T-helper 22 cell (primary cell): Measurements from ENCODE around the gene CUX1.
"Not testable (repeated sequence)": the region's sequence is repeated elsewhere in the genome, so short reads cannot be mapped to it uniquely, and the experiment has no call there.

Experiments
- DNase-seq: peaks from one replicate; pipeline ENCODE4 v3.0.0-alpha.2; 2020; ENCODE audit warnings: low read depth

CUX1 gene

DNA sequence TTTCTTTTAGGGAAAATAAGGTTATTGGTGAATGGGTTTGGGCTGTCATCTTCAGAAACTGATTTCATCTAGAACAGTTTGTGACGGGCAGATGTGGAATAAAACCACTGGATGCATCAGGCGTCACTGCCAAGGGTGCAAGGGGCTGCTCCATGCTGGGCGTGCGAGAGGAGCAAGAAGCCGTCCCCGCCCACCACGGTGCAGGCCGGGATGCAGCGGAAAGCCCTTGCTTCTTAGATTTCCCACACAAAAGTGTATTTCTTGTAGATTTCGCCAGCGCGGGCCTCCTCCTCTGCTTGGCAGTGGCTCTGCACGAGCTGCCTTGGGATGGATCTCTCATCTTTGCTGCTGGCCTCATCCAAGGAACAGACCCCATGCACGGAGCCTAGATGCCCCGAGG, 189.3 kb downstream of the CUX1 start:
- DNase-seq: no peak

GRCh38 chr7:102008535-102009262, 191.3 kb downstream of the CUX1 start:
- no peak for DNase-seq

DNA sequence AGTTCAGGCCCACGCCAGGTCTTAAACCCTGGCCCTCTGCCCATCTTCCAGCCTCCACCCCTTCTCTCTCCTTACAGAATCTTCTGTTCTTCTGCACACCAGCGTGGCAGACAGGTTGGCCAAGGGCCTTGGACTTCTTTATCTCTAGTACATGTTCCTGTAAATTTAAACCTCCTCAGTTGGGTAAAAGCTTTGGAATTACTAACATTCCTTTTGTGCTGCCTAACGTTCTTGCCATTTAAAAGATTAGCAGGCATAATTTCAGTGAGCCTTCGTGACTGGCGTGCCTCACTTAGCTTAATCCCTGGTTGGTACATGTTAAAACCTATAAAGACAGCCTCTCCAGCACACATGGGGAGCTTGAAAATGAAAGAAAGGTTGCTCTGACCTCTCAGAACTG, 192.2 kb downstream of the CUX1 start:
- no peak for DNase-seq

DNA sequence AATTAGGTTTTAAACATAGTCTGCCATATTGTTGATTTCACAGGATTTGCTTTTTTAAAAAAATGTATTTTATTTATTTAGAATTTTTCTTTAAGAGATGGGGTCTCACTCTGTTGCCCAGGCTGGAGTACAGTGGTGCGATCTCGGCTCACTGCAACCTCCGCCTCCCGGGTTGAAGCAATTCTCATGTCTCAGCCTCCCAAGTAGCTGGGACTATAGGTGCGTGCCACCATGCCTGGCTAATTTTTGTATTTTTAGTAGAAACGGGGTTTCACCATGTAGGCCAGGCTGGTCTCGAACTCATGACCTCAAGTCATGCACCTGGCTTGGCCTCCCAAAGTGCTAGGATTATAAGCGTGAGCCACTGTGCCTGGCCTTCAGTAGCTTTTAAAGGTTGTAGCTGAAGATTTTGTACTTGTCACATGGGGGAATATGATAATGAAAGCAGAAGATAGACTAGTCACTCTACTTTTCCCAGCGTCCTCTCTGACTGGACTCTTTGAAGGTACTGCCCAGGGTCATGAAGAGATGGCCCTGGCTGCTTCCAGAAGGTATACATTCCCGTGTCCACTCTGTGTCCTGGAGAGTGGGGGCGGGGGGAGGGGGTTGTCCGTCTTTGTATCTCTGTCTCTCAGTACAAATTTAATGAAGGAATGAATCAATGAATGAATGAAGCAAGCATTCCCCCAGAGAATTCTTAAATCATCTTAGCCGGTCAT, 194.8 kb downstream of the CUX1 start:
- not testable (repeated sequence) for DNase-seq

GRCh38 chr7:102012941-102013461, 195.6 kb downstream of the CUX1 start:
- DNase-seq: no peak

DNA sequence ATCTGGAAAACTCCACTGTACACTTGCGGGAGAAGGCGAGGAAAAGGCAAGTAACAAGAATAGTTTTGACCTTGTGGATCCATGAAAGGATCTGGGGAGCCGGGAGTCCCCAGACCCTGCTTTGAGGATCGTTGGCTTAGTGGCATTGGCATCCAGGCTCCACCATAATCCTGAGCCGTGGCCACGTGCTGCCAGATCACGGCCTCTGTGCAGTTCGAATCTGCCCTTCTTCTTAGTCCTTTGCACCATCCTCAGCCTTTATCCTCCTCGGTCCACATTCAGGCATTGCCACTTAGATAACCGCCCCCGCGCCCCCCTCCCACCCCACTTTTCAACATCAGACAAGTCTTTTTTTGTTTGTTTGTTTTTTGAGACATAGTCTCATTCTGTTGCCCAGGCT, 201.4 kb downstream of the CUX1 start:
- no peak for DNase-seq

- DNase-seq: no peak
Measured at GRCh38 chr7:102019461-102019860, 202.0 kb downstream of the CUX1 start.

- DNase-seq: no peak
Measured at GRCh38 chr7:102021841-102022618, 204.6 kb downstream of the CUX1 start.

DNA sequence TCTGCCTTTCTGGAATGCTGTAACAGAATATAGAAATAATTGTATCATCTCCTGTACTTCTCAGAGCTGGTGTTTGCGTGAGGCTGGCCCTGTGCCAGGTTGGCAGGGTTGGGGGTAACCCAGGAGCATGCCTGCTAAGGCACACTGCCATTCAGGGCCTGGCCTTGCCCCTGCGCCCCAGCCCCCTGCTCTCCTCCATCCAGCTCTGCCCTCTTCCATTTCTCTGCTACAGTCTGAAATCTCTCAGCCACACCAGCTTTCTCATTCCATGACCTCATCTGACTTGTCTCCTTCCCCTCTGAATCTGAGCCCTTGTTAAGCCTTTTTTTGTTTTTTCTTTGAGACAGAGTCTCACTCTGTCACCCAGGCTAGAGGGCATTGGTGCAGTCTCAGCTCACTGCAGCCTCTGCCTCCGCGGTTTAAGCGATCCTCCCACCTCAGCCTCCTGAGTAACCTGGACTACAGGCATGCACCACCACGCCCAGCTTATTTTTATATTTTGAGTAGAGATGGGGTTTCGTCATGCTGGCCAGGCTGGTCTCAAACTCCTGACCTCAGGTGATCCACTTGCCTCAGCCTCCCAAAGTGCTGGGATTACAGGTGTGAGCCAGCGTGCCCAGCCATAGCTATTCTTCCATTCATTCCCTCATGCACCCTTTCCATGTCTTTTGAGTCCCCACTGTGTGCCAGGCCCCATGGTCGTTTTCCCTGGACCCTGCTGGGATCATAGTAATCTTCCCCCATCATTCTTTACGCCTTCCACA, 206.8 kb downstream of the CUX1 start:
- no peak for DNase-seq

GRCh38 chr7:102024769-102025391, 207.5 kb downstream of the CUX1 start:
- DNase-seq: no peak

- DNase-seq: not testable (repeated sequence)
Measured at GRCh38 chr7:102025777-102026176, 208.4 kb downstream of the CUX1 start.

DNA sequence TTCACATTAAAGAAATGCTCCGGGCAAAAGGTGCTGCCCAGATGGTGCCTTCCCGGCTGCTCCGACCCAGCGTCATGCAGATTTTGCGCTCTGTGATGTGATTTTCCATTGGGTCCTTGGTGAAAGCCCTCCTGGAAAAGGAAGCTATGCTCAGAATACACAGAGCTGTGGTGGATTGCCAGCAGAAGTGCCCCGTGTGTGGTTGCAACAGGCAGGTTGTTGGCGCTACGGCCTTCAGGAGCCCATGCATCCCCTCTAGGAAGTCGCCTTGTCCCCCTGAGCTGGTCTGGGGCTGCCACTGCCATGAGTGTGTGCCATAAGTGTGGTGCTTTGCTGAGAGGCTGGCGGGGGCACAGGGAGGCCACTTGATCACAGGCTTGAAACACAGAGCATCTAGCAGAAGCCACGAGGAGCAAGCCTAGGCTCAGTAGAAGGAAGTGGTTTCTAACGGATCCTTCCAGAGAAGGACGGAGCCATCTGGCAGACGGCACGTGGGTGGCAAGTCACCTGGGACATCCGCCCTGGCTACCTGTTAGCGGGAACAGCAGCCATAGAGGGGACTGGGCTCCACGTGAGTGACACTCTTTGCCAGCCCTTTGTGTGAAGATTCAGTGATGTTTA, 210.9 kb downstream of the CUX1 start:
- DNase-seq: no peak

DNA sequence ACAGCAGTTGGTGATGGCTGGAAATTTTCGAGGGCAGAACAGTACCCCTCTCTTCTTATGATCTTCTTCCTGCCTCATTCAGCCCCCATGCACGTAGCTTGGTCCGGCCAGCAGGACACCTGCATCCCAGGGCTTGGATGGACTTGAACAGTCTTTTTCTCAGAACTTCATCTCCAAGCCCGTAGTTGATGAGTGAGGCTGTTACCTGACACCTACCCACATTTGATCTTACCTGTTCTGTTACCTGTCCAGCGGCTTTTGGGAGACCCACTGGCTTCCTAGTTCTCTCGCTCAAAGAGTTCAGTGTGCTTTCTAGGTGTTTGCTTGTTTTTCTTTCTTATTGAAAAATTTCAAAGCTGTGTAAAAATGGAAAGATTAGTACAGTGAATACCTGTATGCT, 212.2 kb downstream of the CUX1 start:
- no peak for DNase-seq

GRCh38 chr7:102030696-102031095, 213.3 kb downstream of the CUX1 start:
- DNase-seq: no peak

DNA sequence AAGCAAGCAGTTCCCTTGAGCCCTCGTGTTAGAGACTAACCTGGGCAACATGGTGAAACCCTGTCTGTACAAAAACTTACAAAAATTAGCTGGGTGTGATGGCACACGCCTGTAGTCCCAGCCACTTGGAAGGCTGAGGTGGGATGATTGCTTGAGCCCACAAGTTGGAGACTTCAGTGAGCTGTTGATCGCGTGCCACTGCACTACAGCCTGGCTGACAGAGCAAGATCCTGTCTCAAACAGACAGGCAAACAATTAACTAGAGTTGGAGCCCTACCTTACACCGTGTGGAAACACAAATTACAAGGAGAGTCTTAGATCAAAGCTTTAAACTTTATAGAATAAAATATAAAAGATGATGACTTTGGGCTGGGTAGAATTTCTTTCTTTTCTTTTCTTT, 219.5 kb downstream of the CUX1 start:
- DNase-seq: no peak

DNA sequence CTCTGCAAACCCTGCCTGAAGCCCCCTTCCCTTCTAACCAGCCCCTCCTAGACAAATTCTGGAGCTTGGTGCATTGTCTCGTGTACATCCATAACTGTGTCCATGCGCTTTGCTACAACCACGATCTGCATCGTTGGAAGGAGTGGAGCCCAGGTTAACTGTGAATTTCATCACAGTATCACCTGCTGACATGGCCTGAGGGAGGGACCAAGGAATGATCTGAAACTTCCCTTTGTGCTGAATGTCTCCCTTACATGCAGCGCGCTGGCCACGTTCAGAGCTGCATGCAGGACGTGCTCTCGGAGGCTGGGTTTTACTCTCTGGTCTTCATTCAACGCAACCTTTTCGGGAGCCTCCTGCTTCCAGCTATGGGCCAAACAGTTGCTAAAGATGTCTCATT, 222.3 kb downstream of the CUX1 start:
- DNase-seq: no peak

DNA sequence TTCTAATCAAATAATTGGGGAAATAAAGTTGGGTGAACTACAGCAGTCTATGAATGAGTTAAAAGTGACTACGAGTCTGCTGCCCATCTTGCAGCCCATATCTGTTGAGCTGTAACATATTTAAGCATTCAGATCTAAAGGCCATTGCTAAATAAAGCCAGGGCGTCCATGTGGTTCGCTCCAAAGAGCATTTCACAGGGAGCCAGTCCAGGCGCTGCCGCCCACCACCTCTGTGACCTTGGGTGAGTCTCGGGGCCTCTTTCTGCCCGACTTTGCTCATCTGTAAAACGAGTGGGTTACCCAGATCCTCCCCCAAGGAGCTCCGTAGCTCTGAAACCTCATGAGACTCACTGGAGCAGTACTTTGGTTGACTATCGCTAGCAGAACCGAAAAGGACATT, 223.1 kb downstream of the CUX1 start:
- no peak for DNase-seq

- no peak for DNase-seq
Measured at GRCh38 chr7:102042016-102042656, 224.7 kb downstream of the CUX1 start.

DNA sequence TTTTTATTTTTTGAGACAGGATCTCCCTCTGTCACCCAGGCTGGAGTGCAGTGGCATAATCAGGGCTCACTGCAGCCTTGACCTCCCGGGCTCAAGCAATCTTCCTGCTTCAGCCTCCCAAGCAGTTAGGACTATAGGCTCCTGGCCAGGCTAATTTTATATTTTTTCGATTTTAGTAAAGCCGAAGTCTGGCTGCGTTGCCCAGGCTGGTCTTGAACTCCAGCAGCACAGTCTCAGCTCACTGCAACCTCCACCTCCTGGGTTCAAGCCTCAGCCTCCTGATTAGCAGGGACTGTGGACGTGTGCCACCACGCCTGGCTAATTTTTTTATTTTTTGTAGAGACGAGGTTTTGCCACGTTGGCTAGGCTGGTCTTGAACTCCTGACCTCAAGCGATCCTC, 225.4 kb downstream of the CUX1 start:
- not testable (repeated sequence) for DNase-seq

GRCh38 chr7:102044641-102044983, 227.2 kb downstream of the CUX1 start:
- DNase-seq: no peak
